Measurements from ENCODE around the gene MACROH2A1.

Gene MACROH2A1

GRCh38 chr5:135315386-135315785, 83.6 kb downstream of the MACROH2A1 start:
- DNase-seq (ENCODE audit: insufficient read length, low spot score): no peak
- no peak for FAIRE-seq
- no peak for TF ChIP-seq POLR2A (IDR thresholded peaks at IDR 0.05; ENCODE audit: low read depth, low read length)

GRCh38 chr5:135313946-135314345, 85.1 kb downstream of the MACROH2A1 start:
- FAIRE-seq: no peak
- no peak for TF ChIP-seq POLR2A (IDR thresholded peaks at IDR 0.05; ENCODE audit: low read depth, low read length)

GRCh38 chr5:135313405-135313804, 85.6 kb downstream of the MACROH2A1 start:
- TF ChIP-seq POLR2A (IDR thresholded peaks at IDR 0.05; ENCODE audit: low read depth, low read length): no peak
- no peak for DNase-seq (ENCODE audit: insufficient read length, low spot score)
- no peak for FAIRE-seq

More at GRCh38 chr5:135313946-135314345, 85.1 kb downstream of the MACROH2A1 start:
- DNase-seq (ENCODE audit: insufficient read length, low spot score): no peak

GRCh38 chr5:135312255-135312935, 86.6 kb downstream of the MACROH2A1 start:
- TF ChIP-seq POLR2A (IDR thresholded peaks at IDR 0.05; ENCODE audit: low read depth, low read length): no peak
- FAIRE-seq: no peak
- no peak for DNase-seq (ENCODE audit: insufficient read length, low spot score)

- DNase-seq (ENCODE audit: insufficient read length, low spot score) (no peak), FAIRE-seq (no peak)
- no peak for TF ChIP-seq POLR2A (IDR thresholded peaks at IDR 0.05; ENCODE audit: low read depth, low read length)
Observed at GRCh38 chr5:135310328-135310989, 88.6 kb downstream of the MACROH2A1 start.

- FAIRE-seq (no peak), DNase-seq (ENCODE audit: insufficient read length, low spot score) (no peak)
- TF ChIP-seq POLR2A (IDR thresholded peaks at IDR 0.05; ENCODE audit: low read depth, low read length): no peak
Observed at GRCh38 chr5:135309391-135310327, 89.4 kb downstream of the MACROH2A1 start.

GRCh38 chr5:135308752-135309151, 90.3 kb downstream of the MACROH2A1 start:
- TF ChIP-seq POLR2A (IDR thresholded peaks at IDR 0.05; ENCODE audit: low read depth, low read length): no peak
- DNase-seq (ENCODE audit: insufficient read length, low spot score) (no peak), FAIRE-seq (no peak)

- no peak for TF ChIP-seq POLR2A (IDR thresholded peaks at IDR 0.05; ENCODE audit: low read depth, low read length)
- FAIRE-seq (no peak), DNase-seq (ENCODE audit: insufficient read length, low spot score) (no peak)
Observed at GRCh38 chr5:135308245-135308644, 90.8 kb downstream of the MACROH2A1 start.

GRCh38 chr5:135307143-135307903, 91.7 kb downstream of the MACROH2A1 start:
- DNase-seq (ENCODE audit: insufficient read length, low spot score) (no peak), FAIRE-seq (no peak)
- TF ChIP-seq POLR2A (IDR thresholded peaks at IDR 0.05; ENCODE audit: low read depth, low read length): no peak

GRCh38 chr5:135306557-135306956, 92.5 kb downstream of the MACROH2A1 start:
- DNase-seq (ENCODE audit: insufficient read length, low spot score) (no peak), FAIRE-seq (no peak)
- TF ChIP-seq POLR2A (IDR thresholded peaks at IDR 0.05; ENCODE audit: low read depth, low read length): no peak

GRCh38 chr5:135304352-135305221, 94.4 kb downstream of the MACROH2A1 start:
- no peak for TF ChIP-seq POLR2A (IDR thresholded peaks at IDR 0.05; ENCODE audit: low read depth, low read length)
- DNase-seq (ENCODE audit: insufficient read length, low spot score): no peak
- FAIRE-seq: no peak

GRCh38 chr5:135303582-135304173, 95.4 kb downstream of the MACROH2A1 start:
- TF ChIP-seq POLR2A (IDR thresholded peaks at IDR 0.05; ENCODE audit: low read depth, low read length): no peak
- DNase-seq (ENCODE audit: insufficient read length, low spot score) (no peak), FAIRE-seq (no peak)

All from H54 (cell line).